Adrenal gland (tissue), 5 donors: Measurements from ENCODE around the gene MED27.

ENCODE experiments used
- CTCF ChIP-seq, 6 experiments: fragments of 450-650 bp in 4 of 6; fragments of 200-600 bp in 2 of 6; sonication (generic) in 1 of 6; IDR thresholded peaks; 1 replicate in 5 of 6; 2 replicates in 1 of 6; pipeline versions ENCODE4 v1.5.1 to v1.8.0; 2016 to 2021; ENCODE audit warnings: antibody characterized with exemption in 6 of 6, mild to moderate bottlenecking in 2 of 6, moderate library complexity in 1 of 6
- POLR2A ChIP-seq, 2 donors: fragments of 450-650 bp; IDR thresholded peaks; one replicate each; pipeline ENCODE4 v1.6.1; 2017; ENCODE audit warnings: antibody characterized with exemption in 2 of 2, mild to moderate bottlenecking in 2 of 2, moderate library complexity in 1 of 2
- donor health status: DM: no; HTN: no; CAD: no.

GRCh38 chr9:131950487-131950886, 129.2 kb downstream of the MED27 start:
- TF ChIP-seq CTCF (IDR thresholded peaks at IDR 0.05) (no peak), POLR2A (IDR thresholded peaks at IDR 0.05) (no peak)
